HCT116 (cell line): ENCODE data around the gene DHX57. TPM values are rescaled to one million over a fixed set of nuclear protein-coding genes. Genes with fewer than 3 reads are reported as not detected.

ENCODE experiments used
- ATAC-seq: fragments of 200-7000 bp; cut with Tn5 transposase; 2 replicates; pipeline ENCODE4 v1.9.1; 2020; ENCODE audit warnings: mild to moderate bottlenecking, moderate library complexity
- BruUV-seq: library from RNA; stranded (reverse); fragments of 400-500 nt; replicated peaks from 2 replicates; lab custom pipeline; 2021; lab: Mats Ljungman, UMichigan
- CTCF ChIA-PET: fragments of 300-600 bp; sonication (Branson Sonifier 250); formaldehyde crosslinking; loops from one replicate; lab custom pipeline; 2021; ENCODE audit warnings: antibody characterized with exemption; lab: Charles Lee
- POLR2A ChIA-PET: fragments of 300-600, 350-600 bp; sonication (Branson Sonifier 250); formaldehyde crosslinking; loops from one replicate; lab custom pipeline; 2021; ENCODE audit warnings: antibody characterized with exemption; lab: Charles Lee
- RAD21 ChIA-PET, 2 experiments: fragments of 300-600 bp; sonication (Branson Sonifier 250); formaldehyde crosslinking; loops; one replicate each; lab custom pipeline; 2023; ENCODE audit warnings: low total read pairs in 2 of 2; ENCODE audit not compliant: uncharacterized antibody in 2 of 2, unreplicated experiment in 2 of 2, low non-redundant PET in 1 of 2; lab: Charles Lee
- DNase-seq: peaks from one replicate; pipeline ENCODE4 v3.0.0-alpha.2; 2010; ENCODE audit warnings: low read depth, low spot score
- H2AFZ ChIP-seq: fragments of 200-600 bp; shearing (Covaris generic), sonication (generic); 2 replicates; pipeline ENCODE4 v1.6.1; 2017; ENCODE audit warnings: low read depth, mixed run types, mixed read lengths, antibody characterized with exemption, low read length; ENCODE audit not compliant: poor library complexity, severe bottlenecking
- H3K27ac ChIP-seq: 2 replicates; pipeline ENCODE4 v1.5.1; 2012; ENCODE audit warnings: low read depth, low read length
- H3K27me3 ChIP-seq: fragments of 200-600 bp; sonication (generic); 2 replicates; pipeline ENCODE4 v1.6.1; 2016; ENCODE audit warnings: mixed run types, low read length, mixed read lengths; ENCODE audit not compliant: insufficient read depth
- H3K36me3 ChIP-seq, 2 experiments: fragments of 200-500 bp in 1 of 2; fragments of 200-600 bp in 1 of 2; sonication (Bioruptor generic) in 1 of 2; sonication (generic) in 1 of 2; 2 replicates each; pipeline versions ENCODE4 v1.5.1 to v1.6.1; 2014 to 2016; ENCODE audit warnings: low read length in 2 of 2, inconsistent platforms in 1 of 2, mixed read lengths in 1 of 2, mixed run types in 1 of 2; ENCODE audit not compliant: insufficient read depth in 2 of 2, control insufficient read depth in 1 of 2
- H3K4me1 ChIP-seq, 2 experiments: fragments of 200-600 bp in 1 of 2; sonication (generic) in 1 of 2; 2 replicates each; pipeline versions ENCODE4 v1.5.1 to v1.6.1; 2012 to 2017; ENCODE audit warnings: low read length in 2 of 2, inconsistent platforms in 1 of 2, mild to moderate bottlenecking in 1 of 2, mixed read lengths in 1 of 2, mixed run types in 1 of 2, moderate library complexity in 1 of 2; ENCODE audit not compliant: insufficient read depth in 2 of 2, control insufficient read depth in 1 of 2
- H3K4me2 ChIP-seq: fragments of 200-600 bp; sonication (generic); 2 replicates; pipeline ENCODE4 v1.6.1; 2017; ENCODE audit warnings: mixed run types, low read length, mixed read lengths
- H3K4me3 ChIP-seq, 2 experiments: fragments of 200-600 bp in 1 of 2; sonication (generic) in 1 of 2; replicated peaks in 1 of 2; 2 replicates each; pipeline ENCODE4 v1.5.1; 2011 to 2016; ENCODE audit warnings: low read length in 2 of 2, control low read depth in 1 of 2, low read depth in 1 of 2, mild to moderate bottlenecking in 1 of 2, mixed read lengths in 1 of 2, mixed run types in 1 of 2
- H3K79me2 ChIP-seq: fragments of 200-600 bp; sonication (generic); 2 replicates; pipeline ENCODE4 v1.6.1; 2017; ENCODE audit warnings: mild to moderate bottlenecking, mixed run types, low read length, moderate library complexity, mixed read lengths; ENCODE audit not compliant: insufficient read depth
- H3K9ac ChIP-seq: fragments of 200-600 bp; sonication (generic); 2 replicates; pipeline ENCODE4 v1.6.1; 2016; ENCODE audit warnings: low read length, mixed read lengths
- H3K9me2 ChIP-seq: fragments of 200-600 bp; sonication (generic), shearing (Covaris generic); 2 replicates; pipeline ENCODE4 v1.6.1; 2017; ENCODE audit warnings: mixed run types, mild to moderate bottlenecking, moderate library complexity; ENCODE audit not compliant: insufficient read depth
- H3K9me3 ChIP-seq, 2 experiments: fragments of 200-500 bp in 1 of 2; fragments of 200-600 bp in 1 of 2; sonication (Bioruptor generic) in 1 of 2; sonication (generic) in 1 of 2; 2 replicates each; pipeline ENCODE4 v1.6.1; 2014 to 2017; ENCODE audit warnings: low read length in 2 of 2, mixed read lengths in 2 of 2, inconsistent platforms in 1 of 2, low read depth in 1 of 2, mild to moderate bottlenecking in 1 of 2, mixed run types in 1 of 2, moderate library complexity in 1 of 2; ENCODE audit not compliant: control insufficient read depth in 1 of 2, insufficient read depth in 1 of 2
- H4K20me1 ChIP-seq: fragments of 200-600 bp; sonication (generic), shearing (Covaris generic); 2 replicates; pipeline ENCODE4 v1.6.1; 2017; ENCODE audit warnings: mixed run types, mild to moderate bottlenecking, moderate library complexity; ENCODE audit not compliant: insufficient read depth
- CBX3 ChIP-seq: IDR thresholded peaks from 2 replicates; pipeline ENCODE4 v1.6.1; 2012; ENCODE audit warnings: low read depth
- CTCF ChIP-seq, 3 experiments: fragments of 200-600 bp in 1 of 3; sonication (generic) in 1 of 3; IDR thresholded peaks in 2 of 3; conservative IDR thresholded peaks in 1 of 3; 2 replicates each; pipeline ENCODE4 v1.5.1; 2012 to 2017; ENCODE audit warnings: low read depth in 2 of 3, low read length in 2 of 3, antibody characterized with exemption in 1 of 3, borderline replicate concordance in 1 of 3, control low read depth in 1 of 3, mild to moderate bottlenecking in 1 of 3, mixed read lengths in 1 of 3, mixed run types in 1 of 3, moderate library complexity in 1 of 3; ENCODE audit not compliant: insufficient read depth in 1 of 3
- ELF1 ChIP-seq: IDR thresholded peaks from 2 replicates; pipeline ENCODE4 v1.6.1; 2012; ENCODE audit warnings: low read depth, borderline replicate concordance
- JUND ChIP-seq: IDR thresholded peaks from 2 replicates; pipeline ENCODE4 v1.6.1; 2012
- RAD21 ChIP-seq: IDR thresholded peaks from 2 replicates; pipeline ENCODE4 v1.6.1; 2012; ENCODE audit warnings: low read depth, mild to moderate bottlenecking
- SIN3A ChIP-seq: IDR thresholded peaks from 2 replicates; pipeline ENCODE4 v1.6.1; 2012; ENCODE audit warnings: low read depth
- SP1 ChIP-seq: IDR thresholded peaks from 2 replicates; pipeline ENCODE4 v1.6.1; 2012; ENCODE audit warnings: low read depth
- TCF7L2 ChIP-seq: IDR thresholded peaks from 2 replicates; pipeline ENCODE4 v1.7.0; 2011; ENCODE audit warnings: borderline replicate concordance, inconsistent platforms; ENCODE audit not compliant: insufficient read depth, insufficient read length; ENCODE audit errors: extremely low read depth
- intact Hi-C: fragments of 100-400 bp; cut with micrococcal nuclease; formaldehyde crosslinking; loops from 2 replicates; pipeline ENCODE4 v1.10.0; 2022
- total RNA-seq: library from RNA; stranded (reverse); gene quantifications from one replicate; pipeline ENCODE4 v1.2.1, GENCODE V29; 2021; ENCODE audit not compliant: unreplicated experiment

DHX57 gene
- total RNA-seq, 1 experiment from 2014 or later, result 19.4 TPM

DNA sequence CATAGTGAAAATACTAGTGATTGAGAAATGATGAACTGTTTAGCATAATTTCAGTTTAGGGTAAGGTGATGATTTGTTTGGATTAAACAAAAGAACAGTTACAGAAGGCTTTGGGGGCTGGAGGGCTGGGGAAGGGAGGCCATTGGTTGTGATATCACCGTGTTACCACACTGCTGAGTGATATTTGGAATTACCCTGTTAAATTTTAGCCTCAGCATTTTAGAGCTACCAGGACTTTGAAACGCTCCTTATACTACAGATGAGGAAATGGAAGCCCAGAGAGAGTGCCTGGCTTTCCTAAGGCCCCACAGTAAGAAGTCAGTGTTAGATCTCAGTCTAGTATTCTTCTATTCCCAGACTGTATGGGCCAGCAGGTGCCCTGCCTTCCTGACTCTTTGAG, 29.5 kb upstream of the DHX57 start:
- Histone ChIP-seq H3K79me2 (no peaks in the 10 kb centered on the region), H3K36me3 (no peaks in the 10 kb centered on the region), H4K20me1 (no peaks in the 10 kb centered on the region), H3K4me1 (peaks cover 0 to 6% of the 10 kb centered on the region in 2 experiments; a peak in 1 of 4 replicates), H2AFZ (no peak overlapping the region), H3K9me3 (no peaks in the 10 kb centered on the region), H3K27me3 (no peaks in the 10 kb centered on the region), H3K4me2 (no peak overlapping the region), H3K9ac (no peak overlapping the region), H3K27ac (no peak overlapping the region), H3K4me3 (no peak overlapping the region), H3K9me2 (no peaks in the 10 kb centered on the region)
- TF ChIP-seq SP1 (no peak), TCF7L2 (no peak), JUND (no peak), CBX3 (no peak)
- no TSS peak for BruUV-seq
- ATAC-seq (no peak), DNase-seq (no peak)
- intact Hi-C loops, result no loop called here
- RAD21 ChIA-PET, result no interaction called here
- POLR2A ChIA-PET, result no interaction called here
- CTCF ChIA-PET, result no interaction called here

GRCh38 chr2:38900726-38901125, 25.0 kb upstream of the DHX57 start:
- Histone ChIP-seq H3K27me3 (no peaks in the 10 kb centered on the region), H3K9me3 (no peaks in the 10 kb centered on the region), H3K4me2 (no peak overlapping the region), H3K4me1 (no peaks in the 10 kb centered on the region), H2AFZ (no peak overlapping the region), H3K9me2 (no peaks in the 10 kb centered on the region), H3K36me3 (no peaks in the 10 kb centered on the region), H3K9ac (no peak overlapping the region), H3K4me3 (no peak overlapping the region), H4K20me1 (no peaks in the 10 kb centered on the region), H3K79me2 (no peaks in the 10 kb centered on the region), H3K27ac (no peak overlapping the region)
- ChIA-PET POLR2A (no interaction called here), CTCF (no interaction called here), RAD21 (no interaction called here)
- ATAC-seq (no peak), DNase-seq (no peak)
- intact Hi-C loops, result no loop called here
- TF ChIP-seq SP1 (no peak), CTCF (IDR thresholded peaks at IDR 0.05 in 2 of 3, conservative IDR thresholded peaks at IDR 0.05 in 1 of 3; ENCODE audit: borderline replicate concordance in 1 of 3, insufficient read depth in 1 of 3, low read depth in 2 of 3, low read length in 2 of 3) (no peak), ELF1 (no peak), RAD21 (no peak), SIN3A (no peak)
- no TSS peak for BruUV-seq
